Hepatocyte (in vitro differentiated cells): ENCODE data around the gene TREM1.

ENCODE experiments used
- CTCF ChIP-seq: fragments of 200-600 bp; sonication (generic); IDR thresholded peaks from 2 replicates; pipeline ENCODE4 v1.5.1; 2016; ENCODE audit warnings: antibody characterized with exemption, mild to moderate bottlenecking; ENCODE audit not compliant: poor library complexity
- EZH2 ChIP-seq: fragments of 200-600 bp; sonication (generic); IDR thresholded peaks from 2 replicates; pipeline ENCODE4 v1.6.1; 2016; ENCODE audit warnings: antibody characterized with exemption, mild to moderate bottlenecking, borderline replicate concordance

DNA sequence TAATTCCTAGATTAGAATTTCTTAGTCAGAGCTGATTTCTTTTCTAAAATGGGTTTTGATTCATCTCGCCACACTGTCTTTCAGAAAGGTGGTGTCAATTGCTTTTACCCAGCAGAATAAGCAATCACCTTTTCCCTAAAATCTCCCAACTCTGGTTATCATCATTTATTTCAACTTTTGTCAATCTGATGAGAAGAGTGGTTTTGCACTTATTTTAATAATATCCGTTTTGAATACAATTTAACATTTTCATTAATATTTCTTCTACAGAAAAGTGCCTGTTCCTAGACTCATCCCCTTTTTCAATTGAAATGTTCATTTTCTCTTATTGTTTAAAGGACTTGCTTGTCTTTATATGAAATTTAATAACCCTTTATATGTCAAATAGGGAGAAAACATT is 40.7 kb upstream of the TREM1 start:
- TF ChIP-seq CTCF, result no peak
- no peak for TF ChIP-seq EZH2
